ENCODE data around the gene RAD51B.

The RAD51B gene

DNA sequence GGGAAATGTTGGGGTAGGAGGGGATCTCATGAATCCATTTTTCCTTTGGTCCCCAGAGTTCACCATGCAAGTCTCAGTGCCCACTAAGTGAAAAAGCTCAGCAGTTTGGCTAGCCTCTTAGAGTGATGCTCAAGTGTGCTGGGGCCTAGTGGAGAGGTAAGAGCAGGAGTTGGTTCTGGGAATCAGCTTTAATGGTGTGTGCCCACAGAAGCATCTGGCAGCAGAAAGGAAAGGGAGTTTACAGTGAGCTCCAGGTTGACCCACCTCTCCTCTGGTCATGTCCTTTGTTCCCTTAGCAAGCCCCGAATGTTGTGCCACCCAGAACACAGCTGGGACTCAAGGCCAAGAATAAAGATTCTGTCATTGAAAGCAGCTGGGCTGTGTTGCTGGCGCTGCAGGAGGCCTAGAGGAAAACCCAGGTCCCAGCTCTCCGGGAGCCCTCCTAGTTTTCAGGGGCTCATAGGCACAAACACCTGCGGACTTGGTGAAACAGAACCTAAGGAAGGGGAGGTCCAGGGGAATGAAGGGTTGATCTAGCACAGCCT is 652.5 kb downstream of the RAD51B start:
- no peak for DNase-seq (ENCODE audit: low read depth in 1 of 2, low spot score in 1 of 2)
- TF ChIP-seq JUND (IDR thresholded peaks at IDR 0.05; ENCODE audit: low read depth): no peak
- in situ Hi-C loops (cut with HindIII; ENCODE audit: low pct_unique_long_range_greater_than_20kb, low sequenced_read_pairs): no loop called here

DNA sequence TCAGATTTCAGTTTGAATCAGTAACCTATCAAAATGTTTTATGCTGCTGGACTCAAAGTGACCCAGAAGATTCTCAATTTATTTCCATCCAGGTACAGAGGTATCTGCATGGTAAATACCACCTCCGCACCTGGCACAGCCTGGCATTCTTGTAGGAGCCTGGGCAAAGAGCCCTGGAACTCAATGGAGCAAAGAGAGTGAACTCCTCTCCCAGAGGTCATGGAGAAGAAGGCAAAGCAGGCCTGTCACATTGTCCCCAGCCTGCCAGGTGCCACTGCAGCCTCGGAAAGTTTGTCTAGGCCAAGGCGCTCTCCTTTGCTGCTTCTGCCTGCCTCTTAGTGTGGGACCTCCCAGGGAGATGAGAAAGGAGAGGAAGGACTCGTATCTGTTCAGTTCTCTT is 653.5 kb downstream of the RAD51B start:
- in situ Hi-C loops (cut with HindIII; ENCODE audit: low pct_unique_long_range_greater_than_20kb, low sequenced_read_pairs): no loop called here
- TF ChIP-seq JUND (IDR thresholded peaks at IDR 0.05; ENCODE audit: low read depth): no peak
- peak in 1 of 2 experiments; percentile 85 for DNase-seq (ENCODE audit: low read depth in 1 of 2, low spot score in 1 of 2)

DNA sequence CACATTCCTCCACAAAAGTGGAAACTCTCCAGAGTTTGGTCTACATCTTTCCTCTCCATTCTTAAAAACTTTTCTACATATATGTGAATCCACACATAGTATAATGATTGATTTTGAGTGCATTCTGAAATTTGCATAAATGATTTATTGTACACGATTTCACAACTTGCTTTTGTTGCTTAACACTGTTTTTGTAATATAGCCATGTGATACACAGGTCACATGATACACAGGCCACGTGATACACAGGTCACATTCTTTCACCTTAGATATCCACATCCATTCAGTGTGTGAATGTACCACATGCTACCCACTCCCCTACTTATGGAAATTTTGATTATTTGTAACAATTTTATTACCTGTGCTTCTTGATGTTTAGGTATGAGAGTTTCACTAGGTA is 654.2 kb downstream of the RAD51B start:
- DNase-seq (ENCODE audit: low read depth in 1 of 2, low spot score in 1 of 2): peak in 1 of 2 experiments; percentile 38
- in situ Hi-C loops (cut with HindIII; ENCODE audit: low pct_unique_long_range_greater_than_20kb, low sequenced_read_pairs): no loop called here
- no peak for TF ChIP-seq JUND (IDR thresholded peaks at IDR 0.05; ENCODE audit: low read depth)

DNA sequence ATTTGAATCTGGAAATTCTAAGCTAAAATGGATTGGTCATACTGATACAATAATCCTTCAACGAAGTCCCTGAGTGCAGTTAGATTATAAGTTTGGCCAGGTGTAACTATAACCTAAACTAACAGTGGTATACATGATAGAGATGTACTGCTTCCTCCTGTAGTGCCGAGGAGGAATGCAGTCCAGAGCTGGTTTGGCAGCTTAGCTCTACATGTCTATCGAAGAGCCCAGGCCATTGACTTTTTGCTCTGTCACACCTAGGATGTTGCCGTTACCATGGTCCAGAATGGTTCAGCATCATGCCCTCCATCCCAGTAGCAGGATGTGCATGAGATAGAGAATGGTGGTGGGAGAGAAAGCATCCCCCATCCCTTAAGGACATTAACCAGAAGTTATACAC is 655.2 kb downstream of the RAD51B start:
- peak in 1 of 2 experiments; percentile 84 for DNase-seq (ENCODE audit: low read depth in 1 of 2, low spot score in 1 of 2)
- TF ChIP-seq JUND (IDR thresholded peaks at IDR 0.05; ENCODE audit: low read depth): no peak
- in situ Hi-C loops (cut with HindIII; ENCODE audit: low pct_unique_long_range_greater_than_20kb, low sequenced_read_pairs): no loop called here

DNA sequence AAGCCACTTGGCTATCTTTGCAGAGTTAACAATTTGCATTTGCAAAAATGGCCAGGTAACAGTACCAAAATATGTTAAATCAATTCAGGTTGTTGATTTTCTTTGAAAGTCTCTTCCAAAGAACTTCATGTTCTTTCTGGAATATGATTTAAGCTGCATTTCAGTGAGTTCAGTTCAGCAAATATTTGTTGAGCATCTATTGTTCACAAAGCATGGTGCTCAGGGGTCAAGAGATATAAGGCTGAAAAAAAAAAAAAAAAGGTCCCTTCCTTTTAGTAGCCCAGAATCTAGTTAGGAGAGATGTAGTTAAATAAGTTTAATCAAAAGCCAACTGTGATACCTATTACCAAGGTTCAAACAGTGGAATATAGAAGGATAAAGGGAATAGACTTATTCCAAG is 656.2 kb downstream of the RAD51B start:
- in situ Hi-C loops (cut with HindIII; ENCODE audit: low pct_unique_long_range_greater_than_20kb, low sequenced_read_pairs): no loop called here
- DNase-seq (ENCODE audit: low read depth in 1 of 2, low spot score in 1 of 2): no peak
- no peak for TF ChIP-seq JUND (IDR thresholded peaks at IDR 0.05; ENCODE audit: low read depth)

DNA sequence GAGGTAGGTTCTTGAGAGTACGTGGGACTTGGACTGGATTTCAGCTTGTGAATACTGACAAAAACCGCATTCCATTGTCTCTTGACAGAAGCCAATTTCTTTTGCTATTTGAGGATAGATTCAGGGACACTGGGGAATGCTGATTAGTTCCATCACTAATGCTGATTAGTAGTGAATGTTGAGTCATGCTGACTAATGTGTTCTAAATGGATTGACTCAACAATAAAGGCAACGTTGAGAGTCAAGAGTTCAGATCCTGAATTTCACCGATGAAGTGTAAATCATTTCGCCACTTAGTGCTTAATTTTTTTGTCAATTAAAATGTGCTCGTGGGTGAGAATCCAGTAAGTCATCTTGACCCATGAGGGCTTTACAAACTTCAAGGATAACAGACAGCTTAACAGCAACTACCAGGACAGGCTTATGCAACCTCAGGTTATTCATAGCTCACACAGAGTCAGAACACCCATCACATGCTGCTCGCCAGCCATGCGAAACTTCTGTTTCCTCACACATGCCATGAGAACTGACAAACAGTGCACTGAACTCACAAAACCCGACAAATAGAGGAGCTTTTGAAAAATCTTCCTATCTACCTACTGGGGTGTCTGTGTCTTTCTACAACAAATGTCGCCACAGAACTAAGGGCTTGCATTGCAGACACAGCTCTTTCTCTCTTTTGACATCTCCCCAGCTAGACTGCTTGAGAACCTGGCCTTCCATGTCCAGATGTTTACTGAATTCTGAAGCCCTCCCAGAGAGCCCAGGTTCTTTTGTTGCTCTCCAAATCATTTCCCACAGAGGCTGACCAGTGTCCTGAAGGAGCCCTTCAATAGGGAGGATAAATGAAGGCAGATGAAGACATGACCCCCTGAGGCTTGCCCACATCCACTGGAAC is 656.9 kb downstream of the RAD51B start:
- no peak for DNase-seq (ENCODE audit: low read depth in 1 of 2, low spot score in 1 of 2)
- in situ Hi-C loops (cut with HindIII; ENCODE audit: low pct_unique_long_range_greater_than_20kb, low sequenced_read_pairs): no loop called here
- no peak for TF ChIP-seq JUND (IDR thresholded peaks at IDR 0.05; ENCODE audit: low read depth)

DNA sequence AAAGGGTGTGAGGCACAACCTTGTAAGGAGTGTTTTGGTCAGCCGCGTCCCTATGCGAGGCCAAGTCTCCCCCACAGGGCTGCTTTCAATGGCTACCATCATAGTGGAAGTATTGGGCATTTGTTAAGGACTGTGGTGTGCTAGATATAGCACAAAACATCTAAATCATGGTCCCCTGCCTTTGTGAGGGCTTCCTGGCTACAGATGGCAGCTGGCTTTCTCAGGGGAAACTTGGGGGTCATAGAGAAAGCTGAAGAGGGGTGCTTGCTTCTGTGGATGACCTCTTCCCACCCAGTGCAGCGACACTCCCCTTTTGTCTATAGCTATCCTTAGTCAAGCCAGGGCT is 657.5 kb downstream of the RAD51B start:
- DNase-seq (ENCODE audit: low read depth in 1 of 2, low spot score in 1 of 2): no peak
- TF ChIP-seq JUND (IDR thresholded peaks at IDR 0.05; ENCODE audit: low read depth): no peak
- in situ Hi-C loops (cut with HindIII; ENCODE audit: low pct_unique_long_range_greater_than_20kb, low sequenced_read_pairs): no loop called here

DNA sequence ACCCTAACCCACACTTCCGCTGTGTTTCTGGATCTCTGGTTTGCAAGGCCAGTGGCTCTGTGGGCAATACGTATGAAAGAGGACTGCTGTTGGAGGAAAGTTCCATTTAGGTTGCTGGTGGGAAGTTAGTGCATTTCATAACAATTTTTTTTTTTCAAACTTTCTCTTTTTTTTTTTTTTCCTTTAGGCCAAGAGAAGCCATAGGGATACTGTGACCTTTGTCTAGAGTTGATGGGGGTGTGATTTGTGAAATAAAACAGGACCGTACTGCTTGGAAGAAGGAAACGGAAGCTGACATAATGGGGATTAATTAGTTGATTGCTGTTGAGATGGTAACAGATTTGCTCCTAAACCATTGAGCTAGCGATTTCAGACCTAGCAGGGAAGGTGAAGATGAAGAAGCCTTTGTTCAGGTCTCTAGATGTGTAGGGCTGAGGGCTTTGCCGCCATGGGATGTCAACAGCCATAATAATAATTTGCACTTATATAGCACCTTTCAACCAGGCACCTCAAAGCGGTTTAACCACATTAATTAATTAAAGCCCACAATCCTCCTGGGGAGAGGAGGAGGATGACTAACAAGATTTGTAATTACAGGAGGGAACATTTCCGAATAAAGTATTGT is 658.0 kb downstream of the RAD51B start:
- in situ Hi-C loops (cut with HindIII; ENCODE audit: low pct_unique_long_range_greater_than_20kb, low sequenced_read_pairs): no loop called here
- no peak for DNase-seq (ENCODE audit: low read depth in 1 of 2, low spot score in 1 of 2)
- no peak for TF ChIP-seq JUND (IDR thresholded peaks at IDR 0.05; ENCODE audit: low read depth)

DNA sequence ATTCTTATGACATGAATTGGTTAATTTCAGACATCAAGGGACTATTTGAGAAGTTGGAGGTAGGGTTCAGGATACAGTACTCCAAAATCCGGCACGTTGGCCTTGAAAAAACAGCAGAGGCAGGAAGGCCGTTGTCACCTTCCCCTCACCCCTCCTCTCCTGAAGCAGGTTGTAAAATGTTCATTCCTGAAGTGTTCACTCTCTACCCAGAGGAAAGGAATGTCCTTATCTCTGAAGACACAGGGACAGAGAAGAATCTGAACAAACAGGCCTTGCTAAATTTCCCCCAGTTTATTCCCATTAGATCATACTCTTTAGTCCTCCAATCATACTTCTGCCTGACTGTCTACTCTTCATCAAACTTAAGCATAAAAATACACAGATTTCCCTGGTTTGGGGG is 659.7 kb downstream of the RAD51B start:
- no peak for TF ChIP-seq JUND (IDR thresholded peaks at IDR 0.05; ENCODE audit: low read depth)
- in situ Hi-C loops (cut with HindIII; ENCODE audit: low pct_unique_long_range_greater_than_20kb, low sequenced_read_pairs): no loop called here
- DNase-seq (ENCODE audit: low read depth in 1 of 2, low spot score in 1 of 2): peak in 1 of 2 experiments; percentile 62

DNA sequence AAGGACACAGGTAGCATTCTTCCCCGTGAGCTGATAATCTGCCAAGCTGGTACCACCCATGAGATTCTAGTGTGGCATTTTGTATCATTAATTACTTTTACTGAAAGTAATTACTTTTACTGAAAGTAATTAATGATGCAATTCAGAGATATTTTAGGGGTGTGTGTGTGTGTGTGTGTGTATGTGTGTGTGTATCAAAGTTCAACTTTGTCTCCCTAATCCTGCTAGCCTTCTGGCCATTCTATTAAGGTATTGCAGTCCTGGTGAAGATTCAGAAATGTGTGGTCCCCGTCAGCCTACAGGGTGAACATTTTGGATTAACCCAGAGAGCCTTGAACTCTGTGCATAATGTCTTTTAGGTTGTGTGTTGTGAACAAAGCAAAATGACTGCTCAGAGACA is 662.4 kb downstream of the RAD51B start:
- in situ Hi-C loops (cut with HindIII; ENCODE audit: low pct_unique_long_range_greater_than_20kb, low sequenced_read_pairs): no loop called here
- no peak for DNase-seq (ENCODE audit: low read depth in 1 of 2, low spot score in 1 of 2)
- no peak for TF ChIP-seq JUND (IDR thresholded peaks at IDR 0.05; ENCODE audit: low read depth)

DNA sequence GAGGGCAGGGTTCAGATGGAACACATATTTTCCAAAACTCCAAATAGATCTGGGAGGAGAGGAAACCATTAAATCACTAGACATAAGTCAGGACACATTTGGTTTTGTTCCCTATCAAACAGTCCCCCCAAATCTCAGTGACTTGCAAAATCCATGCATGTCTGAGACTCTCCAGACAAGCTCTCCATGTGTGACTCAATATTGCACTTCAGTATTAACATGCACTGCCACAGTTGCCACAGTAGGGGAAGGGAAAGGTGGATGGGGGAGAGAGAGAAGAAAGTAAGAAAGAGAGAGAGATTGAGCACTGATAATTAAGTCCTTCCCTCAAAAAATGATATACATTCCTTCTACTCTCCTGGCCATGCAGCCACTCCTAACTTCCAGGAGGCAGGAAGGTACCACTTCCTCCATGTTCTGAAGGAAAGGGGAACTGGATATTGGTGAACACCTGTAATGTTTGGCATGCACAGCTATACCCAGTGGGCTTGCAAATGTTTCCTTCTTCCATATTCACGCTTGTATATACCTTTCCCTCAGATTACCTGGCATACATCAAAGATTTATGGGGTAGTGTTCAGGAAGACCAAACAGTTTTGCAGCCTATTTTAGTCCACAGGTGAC is 663.3 kb downstream of the RAD51B start:
- DNase-seq (ENCODE audit: low read depth in 1 of 2, low spot score in 1 of 2): no peak
- in situ Hi-C loops (cut with HindIII; ENCODE audit: low pct_unique_long_range_greater_than_20kb, low sequenced_read_pairs): no loop called here
- no peak for TF ChIP-seq JUND (IDR thresholded peaks at IDR 0.05; ENCODE audit: low read depth)

DNA sequence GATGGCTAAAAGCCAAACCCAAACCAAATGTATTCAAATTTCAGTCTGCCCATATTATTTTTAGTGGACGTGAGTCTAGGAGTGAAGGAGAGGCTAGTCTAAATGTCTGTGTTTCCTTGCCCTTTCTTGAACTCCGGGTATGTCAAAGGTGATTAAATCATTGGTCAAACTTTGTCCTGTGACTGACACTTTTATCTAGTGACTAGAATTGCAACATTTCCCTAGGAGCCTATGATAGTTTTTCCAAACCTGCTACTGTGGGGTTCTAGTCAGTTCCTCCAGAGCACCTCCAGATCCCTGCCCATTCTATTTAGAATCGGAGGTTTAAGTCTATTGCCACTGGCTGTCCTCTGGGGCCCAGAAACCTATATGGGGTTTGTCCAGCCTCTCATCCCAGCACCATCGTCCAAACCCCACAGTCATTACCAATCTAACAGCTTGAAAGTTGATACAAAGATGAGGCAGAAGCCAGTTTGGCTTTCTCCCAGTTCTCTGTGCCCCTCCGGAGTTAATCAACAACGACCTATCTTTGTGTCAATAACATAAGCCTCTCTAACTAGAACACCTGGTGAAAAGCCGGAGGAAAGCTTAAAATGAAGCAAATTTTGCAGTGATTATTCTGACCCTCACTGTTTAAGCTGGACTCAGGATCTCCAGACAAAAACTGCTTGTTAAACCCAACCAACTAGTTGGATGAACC is 666.6 kb downstream of the RAD51B start:
- in situ Hi-C loops (cut with HindIII; ENCODE audit: low pct_unique_long_range_greater_than_20kb, low sequenced_read_pairs): no loop called here
- DNase-seq (ENCODE audit: low read depth in 1 of 2, low spot score in 1 of 2): no peak
- TF ChIP-seq JUND (IDR thresholded peaks at IDR 0.05; ENCODE audit: low read depth): no peak

Data from T47D (cell line).